Measurements from ENCODE around the gene IQSEC3.

Gene IQSEC3

GRCh38 chr12:197911-198695, 131.5 kb downstream of the IQSEC3 start:
- Histone ChIP-seq H3K27ac (ENCODE audit: low read depth, low read length) (no peak overlapping the region), H3K9ac (ENCODE audit: low read length) (no peak overlapping the region), H3K36me3 (ENCODE audit: insufficient read depth, low read length) (no peaks in the 10 kb centered on the region), H3K9me3 (ENCODE audit: low read length) (no peaks in the 10 kb centered on the region), H3K4me3 (ENCODE audit: low read depth in 1 of 2, low read length in 2 of 2) (no peak overlapping the region), H3K4me1 (ENCODE audit: insufficient read depth, low read length) (no peaks in the 10 kb centered on the region), H3K27me3 (ENCODE audit: control insufficient read depth in 1 of 2, insufficient read depth in 2 of 2, low read length in 2 of 2) (peaks cover 0 to 30% of the 10 kb centered on the region in 2 donors)

GRCh38 chr12:198705-199104, 132.1 kb downstream of the IQSEC3 start:
- Histone ChIP-seq H3K9me3 (ENCODE audit: low read length) (no peaks in the 10 kb centered on the region), H3K36me3 (ENCODE audit: insufficient read depth, low read length) (no peaks in the 10 kb centered on the region), H3K4me3 (ENCODE audit: low read depth in 1 of 2, low read length in 2 of 2) (no peak overlapping the region), H3K27ac (ENCODE audit: low read depth, low read length) (no peak overlapping the region), H3K9ac (ENCODE audit: low read length) (no peak overlapping the region), H3K27me3 (ENCODE audit: control insufficient read depth in 1 of 2, insufficient read depth in 2 of 2, low read length in 2 of 2) (peaks cover 0 to 36% of the 10 kb centered on the region in 2 donors), H3K4me1 (ENCODE audit: insufficient read depth, low read length) (no peaks in the 10 kb centered on the region)

DNA sequence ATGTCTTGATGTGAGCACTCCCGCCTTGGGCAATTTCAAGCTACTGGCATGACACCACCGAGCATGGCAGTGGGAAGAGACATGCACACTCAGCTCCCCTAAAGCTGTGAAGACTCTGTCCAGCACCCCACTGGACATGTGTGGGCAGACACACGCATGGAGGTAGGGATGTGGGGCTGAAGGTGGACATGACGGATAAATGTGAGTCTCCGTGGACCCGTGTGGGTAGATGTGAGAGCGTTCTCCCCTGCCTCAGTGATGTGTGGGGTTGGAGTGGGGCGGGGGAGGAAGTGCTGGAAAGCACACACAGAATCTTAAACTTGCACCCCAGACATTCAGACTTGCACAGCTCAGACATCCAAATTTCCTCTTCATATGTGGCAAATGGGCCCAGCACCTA, 134.8 kb downstream of the IQSEC3 start:
- peaks cover 9 to 52% of the 10 kb centered on the region in 2 donors for H3K27me3 ChIP-seq (ENCODE audit: control insufficient read depth in 1 of 2, insufficient read depth in 2 of 2, low read length in 2 of 2)
- no peak overlapping the region for H3K4me3 ChIP-seq (ENCODE audit: low read depth in 1 of 2, low read length in 2 of 2)
- H3K9me3 ChIP-seq (ENCODE audit: low read length): no peaks in the 10 kb centered on the region
- no peak overlapping the region for H3K9ac ChIP-seq (ENCODE audit: low read length)
- no peaks in the 10 kb centered on the region for H3K4me1 ChIP-seq (ENCODE audit: insufficient read depth, low read length)
- no peaks in the 10 kb centered on the region for H3K36me3 ChIP-seq (ENCODE audit: insufficient read depth, low read length)
- no peak overlapping the region for H3K27ac ChIP-seq (ENCODE audit: low read depth, low read length)

- H3K36me3 ChIP-seq (ENCODE audit: insufficient read depth, low read length): no peaks in the 10 kb centered on the region
- no peak overlapping the region for H3K27ac ChIP-seq (ENCODE audit: low read depth, low read length)
- peaks cover 9 to 55% of the 10 kb centered on the region in 2 donors for H3K27me3 ChIP-seq (ENCODE audit: control insufficient read depth in 1 of 2, insufficient read depth in 2 of 2, low read length in 2 of 2)
- H3K4me1 ChIP-seq (ENCODE audit: insufficient read depth, low read length): no peaks in the 10 kb centered on the region
- H3K9ac ChIP-seq (ENCODE audit: low read length): no peak overlapping the region
- H3K9me3 ChIP-seq (ENCODE audit: low read length): no peaks in the 10 kb centered on the region
- no peak overlapping the region for H3K4me3 ChIP-seq (ENCODE audit: low read depth in 1 of 2, low read length in 2 of 2)
These were observed 135.6 kb downstream of the IQSEC3 start for GRCh38 chr12:202081-202731.

DNA sequence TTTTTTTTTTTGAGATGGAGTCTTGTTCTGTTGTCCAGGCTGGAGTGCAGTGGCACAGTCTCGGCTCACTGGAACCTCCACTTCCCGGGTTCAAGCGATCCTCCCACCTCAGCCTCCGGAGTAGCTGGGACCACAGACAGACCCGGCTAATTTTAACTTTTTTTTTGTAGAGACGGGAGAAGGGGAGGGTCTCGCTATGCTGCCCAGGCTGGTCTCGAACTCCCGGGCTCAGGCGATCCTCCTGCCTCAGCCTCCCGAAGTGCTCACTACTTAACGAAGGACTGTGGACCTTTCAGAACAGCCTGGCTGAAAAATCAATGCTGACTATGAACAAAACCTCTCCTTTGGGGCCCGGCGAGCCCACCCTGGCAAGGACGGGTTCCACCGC, 136.5 kb downstream of the IQSEC3 start:
- Histone ChIP-seq H3K9ac (ENCODE audit: low read length) (no peak overlapping the region), H3K27me3 (ENCODE audit: control insufficient read depth in 1 of 2, insufficient read depth in 2 of 2, low read length in 2 of 2) (peaks cover 9 to 55% of the 10 kb centered on the region in 2 donors), H3K27ac (ENCODE audit: low read depth, low read length) (no peak overlapping the region)

GRCh38 chr12:203462-204260, 137.1 kb downstream of the IQSEC3 start:
- Histone ChIP-seq H3K9ac (ENCODE audit: low read length) (no peak overlapping the region), H3K4me3 (ENCODE audit: low read depth in 1 of 2, low read length in 2 of 2) (peak overlapping the region in 1 of 2 donors; percentile 33), H3K9me3 (ENCODE audit: low read length) (no peaks in the 10 kb centered on the region), H3K4me1 (ENCODE audit: insufficient read depth, low read length) (no peaks in the 10 kb centered on the region), H3K27me3 (ENCODE audit: control insufficient read depth in 1 of 2, insufficient read depth in 2 of 2, low read length in 2 of 2) (peaks cover 9 to 54% of the 10 kb centered on the region in 2 donors), H3K27ac (ENCODE audit: low read depth, low read length) (no peak overlapping the region), H3K36me3 (ENCODE audit: insufficient read depth, low read length) (no peaks in the 10 kb centered on the region)

More for the DNA sequence above, 136.5 kb downstream of the IQSEC3 start:
- no peaks in the 10 kb centered on the region for H3K36me3 ChIP-seq (ENCODE audit: insufficient read depth, low read length)
- no peaks in the 10 kb centered on the region for H3K4me1 ChIP-seq (ENCODE audit: insufficient read depth, low read length)
- H3K4me3 ChIP-seq (ENCODE audit: low read depth in 1 of 2, low read length in 2 of 2): peak overlapping the region in 1 of 2 donors; percentile 33
- H3K9me3 ChIP-seq (ENCODE audit: low read length): no peaks in the 10 kb centered on the region

DNA sequence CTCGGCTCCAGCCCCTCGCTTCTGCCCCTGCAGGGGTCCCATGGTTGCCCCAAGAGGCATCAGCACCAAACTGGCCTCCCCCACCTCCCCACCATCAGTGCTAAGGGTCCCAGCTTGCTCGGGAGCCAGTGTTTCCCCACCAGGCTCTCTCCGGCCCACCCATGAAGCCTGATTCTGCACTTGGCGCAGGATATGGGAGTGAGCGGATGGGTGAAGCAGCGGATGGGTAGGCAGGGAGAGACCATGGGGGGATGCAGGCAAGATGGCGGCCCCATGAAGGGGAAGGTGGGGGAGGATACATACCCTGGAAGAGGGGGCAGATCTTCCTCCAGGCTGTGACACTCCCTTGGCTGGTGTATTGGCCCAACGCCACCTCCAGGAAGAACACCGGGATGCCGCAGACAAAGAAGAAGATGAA, 137.7 kb downstream of the IQSEC3 start:
- H3K27ac ChIP-seq (ENCODE audit: low read depth, low read length): no peak overlapping the region
- H3K27me3 ChIP-seq (ENCODE audit: control insufficient read depth in 1 of 2, insufficient read depth in 2 of 2, low read length in 2 of 2): peaks cover 9 to 54% of the 10 kb centered on the region in 2 donors
- no peaks in the 10 kb centered on the region for H3K4me1 ChIP-seq (ENCODE audit: insufficient read depth, low read length)
- no peaks in the 10 kb centered on the region for H3K9me3 ChIP-seq (ENCODE audit: low read length)
- peak overlapping the region in 1 of 2 donors; percentile 27 for H3K4me3 ChIP-seq (ENCODE audit: low read depth in 1 of 2, low read length in 2 of 2)
- H3K9ac ChIP-seq (ENCODE audit: low read length): no peak overlapping the region
- H3K36me3 ChIP-seq (ENCODE audit: insufficient read depth, low read length): no peaks in the 10 kb centered on the region

GRCh38 chr12:205026-205425, 138.5 kb downstream of the IQSEC3 start:
- Histone ChIP-seq H3K27ac (ENCODE audit: low read depth, low read length) (no peak overlapping the region), H3K27me3 (ENCODE audit: control insufficient read depth in 1 of 2, insufficient read depth in 2 of 2, low read length in 2 of 2) (peaks cover 9 to 62% of the 10 kb centered on the region in 2 donors), H3K4me3 (ENCODE audit: low read depth in 1 of 2, low read length in 2 of 2) (no peak overlapping the region), H3K9me3 (ENCODE audit: low read length) (no peaks in the 10 kb centered on the region), H3K9ac (ENCODE audit: low read length) (no peak overlapping the region), H3K4me1 (ENCODE audit: insufficient read depth, low read length) (no peaks in the 10 kb centered on the region), H3K36me3 (ENCODE audit: insufficient read depth, low read length) (no peaks in the 10 kb centered on the region)

DNA sequence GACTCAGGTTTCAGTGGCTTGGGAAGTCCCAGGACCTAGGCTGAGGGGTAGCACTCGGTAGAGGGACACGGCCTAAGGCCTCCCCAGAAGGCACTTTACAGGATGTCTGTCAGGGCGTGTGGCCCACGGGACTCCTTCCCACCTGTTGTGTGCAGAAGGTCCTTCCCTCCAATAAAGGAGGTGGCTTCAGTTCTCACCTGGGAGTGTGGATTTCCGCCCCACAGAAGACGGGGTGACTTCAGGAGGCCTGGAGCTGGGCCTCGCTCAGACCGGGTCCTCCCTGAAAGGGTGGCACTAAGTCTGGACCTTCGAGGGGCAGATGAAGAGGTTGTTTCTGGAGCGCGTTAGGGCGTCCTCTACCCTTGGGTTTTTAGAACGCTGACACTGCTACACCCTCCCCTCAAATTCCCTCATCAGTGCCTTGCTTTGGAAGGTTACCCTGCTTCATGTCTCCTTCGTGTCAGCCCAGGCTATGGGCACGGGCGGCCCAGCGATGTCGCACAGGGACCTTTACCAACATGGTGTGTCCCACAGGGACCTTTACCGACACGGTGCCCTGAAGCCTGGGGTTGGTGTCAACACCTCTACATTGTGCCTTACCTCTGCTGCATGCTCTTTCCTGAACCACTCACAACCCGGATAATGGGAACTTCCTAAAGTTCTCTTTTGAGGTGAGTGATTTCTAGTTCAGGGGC, 140.3 kb downstream of the IQSEC3 start:
- no peak overlapping the region for H3K4me3 ChIP-seq (ENCODE audit: low read depth in 1 of 2, low read length in 2 of 2)
- H3K27me3 ChIP-seq (ENCODE audit: control insufficient read depth in 1 of 2, insufficient read depth in 2 of 2, low read length in 2 of 2): peaks cover 9 to 65% of the 10 kb centered on the region in 2 donors
- no peaks in the 10 kb centered on the region for H3K4me1 ChIP-seq (ENCODE audit: insufficient read depth, low read length)
- no peaks in the 10 kb centered on the region for H3K9me3 ChIP-seq (ENCODE audit: low read length)
- H3K9ac ChIP-seq (ENCODE audit: low read length): no peak overlapping the region
- no peaks in the 10 kb centered on the region for H3K36me3 ChIP-seq (ENCODE audit: insufficient read depth, low read length)
- H3K27ac ChIP-seq (ENCODE audit: low read depth, low read length): no peak overlapping the region

DNA sequence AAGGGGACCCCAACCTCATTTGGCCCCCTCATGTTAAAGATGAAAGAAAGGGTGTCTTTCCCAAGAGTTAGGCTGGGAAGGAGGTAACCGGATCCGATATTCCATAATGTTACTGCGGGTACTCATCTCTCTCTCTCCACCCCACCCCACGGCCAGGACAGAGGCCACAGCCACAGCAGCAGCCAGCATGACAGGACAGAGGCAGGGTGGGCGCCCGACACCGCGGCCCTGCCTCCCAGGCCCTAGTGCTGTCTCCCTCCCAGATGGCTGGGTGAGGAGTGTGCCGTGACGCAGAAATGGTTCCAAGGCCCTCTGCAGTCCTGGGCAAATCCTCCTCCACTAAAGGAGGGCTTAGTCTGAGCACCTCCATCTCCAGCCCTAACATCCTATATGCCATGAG, 141.2 kb downstream of the IQSEC3 start:
- Histone ChIP-seq H3K36me3 (ENCODE audit: insufficient read depth, low read length) (no peaks in the 10 kb centered on the region), H3K9me3 (ENCODE audit: low read length) (no peaks in the 10 kb centered on the region), H3K4me1 (ENCODE audit: insufficient read depth, low read length) (no peaks in the 10 kb centered on the region), H3K27me3 (ENCODE audit: control insufficient read depth in 1 of 2, insufficient read depth in 2 of 2, low read length in 2 of 2) (peaks cover 9 to 59% of the 10 kb centered on the region in 2 donors), H3K4me3 (ENCODE audit: low read depth in 1 of 2, low read length in 2 of 2) (no peak overlapping the region), H3K9ac (ENCODE audit: low read length) (no peak overlapping the region), H3K27ac (ENCODE audit: low read depth, low read length) (no peak overlapping the region)

GRCh38 chr12:208813-209212, 142.2 kb downstream of the IQSEC3 start:
- H3K27ac ChIP-seq (ENCODE audit: low read depth, low read length): no peak overlapping the region
- H3K36me3 ChIP-seq (ENCODE audit: insufficient read depth, low read length): no peaks in the 10 kb centered on the region
- no peak overlapping the region for H3K9ac ChIP-seq (ENCODE audit: low read length)
- H3K4me1 ChIP-seq (ENCODE audit: insufficient read depth, low read length): no peaks in the 10 kb centered on the region
- peaks cover 9 to 59% of the 10 kb centered on the region in 2 donors for H3K27me3 ChIP-seq (ENCODE audit: control insufficient read depth in 1 of 2, insufficient read depth in 2 of 2, low read length in 2 of 2)
- no peak overlapping the region for H3K4me3 ChIP-seq (ENCODE audit: low read depth in 1 of 2, low read length in 2 of 2)
- H3K9me3 ChIP-seq (ENCODE audit: low read length): no peaks in the 10 kb centered on the region
